Neutrophil (primary cell): ENCODE measurements around the gene ALKBH7.

Experiments used
- H3K27ac ChIP-seq: fragments of 200-600 bp; sonication (generic); 2 replicates; pipeline ENCODE4 v1.5.1; 2016; ENCODE audit warnings: mild to moderate bottlenecking, moderate library complexity
- H3K27me3 ChIP-seq: fragments of 200-600 bp; sonication (generic); 2 replicates; pipeline ENCODE4 v1.6.0; 2016; ENCODE audit warnings: mild to moderate bottlenecking
- H3K36me3 ChIP-seq: fragments of 200-600 bp; sonication (generic); 2 replicates; pipeline ENCODE4 v1.5.1; 2017
- H3K4me1 ChIP-seq, 2 experiments: fragments of 200-600 bp in 1 of 2; sonication (generic) in 1 of 2; 1 replicate in 1 of 2; 2 replicates in 1 of 2; pipeline versions ENCODE4 v1.5.1 to v1.6.1; 2013 to 2016; ENCODE audit warnings: low read depth in 1 of 2, low read length in 1 of 2, mild to moderate bottlenecking in 1 of 2, moderate library complexity in 1 of 2; ENCODE audit not compliant: control insufficient read depth in 1 of 2, insufficient read depth in 1 of 2
- H3K4me3 ChIP-seq, 2 experiments: fragments of 200-600 bp in 1 of 2; sonication (generic) in 1 of 2; 1 replicate in 1 of 2; 2 replicates in 1 of 2; pipeline ENCODE4 v1.5.1; 2013 to 2016; ENCODE audit warnings: low read depth in 1 of 2, low read length in 1 of 2, mild to moderate bottlenecking in 1 of 2, moderate library complexity in 1 of 2
- H3K9me3 ChIP-seq: fragments of 200-600 bp; sonication (generic); 2 replicates; pipeline ENCODE4 v1.5.1; 2016
- CTCF ChIP-seq: fragments of 200-600 bp; sonication (generic); IDR thresholded peaks from 2 replicates; pipeline ENCODE4 v1.5.1; 2016; ENCODE audit warnings: antibody characterized with exemption

The ALKBH7 gene

GRCh38 chr19:6376512-6377190 lies 4.1 kb downstream of the ALKBH7 start:
- H3K27me3 ChIP-seq: no peaks in the 10 kb centered on the region
- no peak overlapping the region for H3K4me3 ChIP-seq
- H3K36me3 ChIP-seq: peaks cover 38% of the 10 kb centered on the region

GRCh38 chr19:6378041-6378440 lies 5.4 kb downstream of the ALKBH7 start:
- H3K27me3 ChIP-seq: no peaks in the 10 kb centered on the region
- H3K36me3 ChIP-seq: peaks cover 52% of the 10 kb centered on the region
- peaks cover 5 to 6% of the 10 kb centered on the region in 2 experiments for H3K4me1 ChIP-seq
- TF ChIP-seq CTCF: no peak
- H3K4me3 ChIP-seq: no peak overlapping the region
- H3K9me3 ChIP-seq: no peaks in the 10 kb centered on the region
- no peak overlapping the region for H3K27ac ChIP-seq

More at GRCh38 chr19:6376512-6377190, 4.1 kb downstream of the ALKBH7 start:
- Histone ChIP-seq H3K27ac (no peak overlapping the region), H3K4me1 (peaks cover 10 to 12% of the 10 kb centered on the region in 2 experiments), H3K9me3 (no peaks in the 10 kb centered on the region)
- no peak for TF ChIP-seq CTCF

- no peak for TF ChIP-seq CTCF
- Histone ChIP-seq H3K36me3 (peaks cover 56% of the 10 kb centered on the region), H3K4me3 (no peak overlapping the region), H3K4me1 (peaks cover 4 to 5% of the 10 kb centered on the region in 2 experiments), H3K9me3 (no peaks in the 10 kb centered on the region), H3K27ac (no peak overlapping the region), H3K27me3 (no peaks in the 10 kb centered on the region)
Measured at GRCh38 chr19:6378486-6378885, 5.9 kb downstream of the ALKBH7 start.

GRCh38 chr19:6379744-6380143 lies 7.2 kb downstream of the ALKBH7 start:
- Histone ChIP-seq H3K4me1 (no peaks in the 10 kb centered on the region), H3K36me3 (peaks cover 68% of the 10 kb centered on the region), H3K4me3 (no peak overlapping the region), H3K27me3 (no peaks in the 10 kb centered on the region), H3K27ac (no peak overlapping the region), H3K9me3 (no peaks in the 10 kb centered on the region)
- TF ChIP-seq CTCF: no peak

GRCh38 chr19:6381030-6381750 lies 8.6 kb downstream of the ALKBH7 start:
- Histone ChIP-seq H3K27ac (no peak overlapping the region), H3K4me1 (no peaks in the 10 kb centered on the region), H3K4me3 (no peak overlapping the region), H3K9me3 (no peaks in the 10 kb centered on the region), H3K27me3 (no peaks in the 10 kb centered on the region), H3K36me3 (peaks cover 82% of the 10 kb centered on the region)
- no peak for TF ChIP-seq CTCF
